ENCODE measurements around the gene ID1.

The ID1 gene

DNA sequence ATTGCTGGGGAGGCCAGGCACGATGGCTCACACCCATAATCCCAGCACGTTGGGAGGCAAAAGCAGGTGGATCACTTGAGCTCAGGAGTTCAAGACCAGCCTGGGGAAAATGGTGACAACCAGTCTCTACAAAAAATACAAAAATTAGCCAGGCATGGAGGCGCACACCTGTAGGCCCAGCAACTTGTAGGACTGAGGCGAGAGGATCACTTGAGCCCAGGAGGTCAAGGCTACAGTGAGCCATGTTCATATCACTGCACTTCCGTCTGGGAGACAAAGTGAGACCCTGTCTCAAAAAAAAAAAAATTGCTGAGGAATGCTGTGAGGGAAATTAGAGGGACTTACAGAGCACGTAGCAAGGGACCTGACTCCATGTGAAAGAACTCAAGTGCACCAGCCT is 40.8 kb upstream of the ID1 start:
- Histone ChIP-seq H3K27me3 (ENCODE audit: insufficient read depth, low read length, poor library complexity) (no peaks in the 10 kb centered on the region), H3K56ac (ENCODE audit: low read length) (no peak overlapping the region), H3K4me3 (ENCODE audit: low read length) (no peak overlapping the region), H3K4me1 (ENCODE audit: control insufficient read depth, low read depth, low read length) (peaks cover 5% of the 10 kb centered on the region), H3K4me2 (ENCODE audit: low read length) (no peak overlapping the region), H2BK5ac (ENCODE audit: low read length) (no peak overlapping the region), H4K8ac (ENCODE audit: low read depth, low read length) (no peak overlapping the region), H3K4ac (ENCODE audit: low read depth, low read length) (no peak overlapping the region), H3K27ac (ENCODE audit: low read depth, low read length) (no peak overlapping the region), H3K36me3 (ENCODE audit: control insufficient read depth, insufficient read depth, low read length) (peaks cover 12% of the 10 kb centered on the region), H3K23ac (ENCODE audit: low read length) (no peak overlapping the region), H3K79me2 (ENCODE audit: control insufficient read depth, insufficient read depth, low read length) (no peaks in the 10 kb centered on the region), H3K9ac (ENCODE audit: low read length) (no peak overlapping the region), H3K18ac (ENCODE audit: low read length) (no peak overlapping the region), H4K5ac (ENCODE audit: low read length) (no peak overlapping the region), H2BK15ac (replicated peaks; ENCODE audit: low read depth) (no peak overlapping the region), H3K79me1 (ENCODE audit: low read length) (no peaks in the 10 kb centered on the region), H2BK120ac (ENCODE audit: low read depth, low read length) (no peak overlapping the region), H2AK5ac (ENCODE audit: low read length) (no peak overlapping the region)
- no peak for DNase-seq
- WGBS (ENCODE audit: extremely low coverage, insufficient coverage, low lambda C conversion rate): no CpG with 5 or more reads among the region's 6 CpGs

DNA sequence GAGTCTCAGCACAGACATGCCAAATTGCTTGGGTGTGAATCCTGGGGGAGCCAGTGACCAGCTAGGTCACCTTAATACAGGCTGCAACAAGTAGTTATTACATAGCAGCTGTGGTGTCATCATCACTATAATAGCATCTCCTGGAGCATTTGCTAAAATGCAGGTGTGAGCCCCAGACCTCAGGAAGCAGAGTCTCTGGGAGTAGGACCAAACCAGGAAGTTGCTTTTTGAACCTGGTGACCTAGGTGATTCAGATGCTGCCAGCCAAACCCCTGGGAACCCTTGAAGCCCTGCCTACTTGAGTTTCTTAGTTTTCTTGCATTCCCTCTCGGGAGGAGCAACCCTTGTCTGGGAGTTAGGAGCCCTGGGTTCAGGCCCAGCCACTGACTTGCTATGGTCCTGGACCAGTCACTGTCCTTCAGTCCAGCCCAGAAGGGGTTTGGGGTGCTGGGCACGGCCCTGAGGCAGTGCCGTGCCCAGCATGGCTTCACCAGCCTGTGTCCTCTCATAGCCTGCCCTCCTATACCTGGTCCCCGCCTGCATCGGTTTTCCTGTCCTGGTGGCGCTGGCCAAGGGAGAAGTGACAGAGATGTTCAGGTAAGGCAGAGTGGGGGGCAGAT is 39.3 kb upstream of the ID1 start:
- no peak overlapping the region for H3K27ac ChIP-seq (ENCODE audit: low read depth, low read length)
- H2BK15ac ChIP-seq (replicated peaks; ENCODE audit: low read depth): no peak overlapping the region
- H2BK5ac ChIP-seq (ENCODE audit: low read length): no peak overlapping the region
- H3K4ac ChIP-seq (ENCODE audit: low read depth, low read length): no peak overlapping the region
- no peaks in the 10 kb centered on the region for H3K27me3 ChIP-seq (ENCODE audit: insufficient read depth, low read length, poor library complexity)
- no peak overlapping the region for H3K23ac ChIP-seq (ENCODE audit: low read length)
- peaks cover 4% of the 10 kb centered on the region for H3K4me1 ChIP-seq (ENCODE audit: control insufficient read depth, low read depth, low read length)
- H2AK5ac ChIP-seq (ENCODE audit: low read length): no peak overlapping the region
- no peaks in the 10 kb centered on the region for H3K79me2 ChIP-seq (ENCODE audit: control insufficient read depth, insufficient read depth, low read length)
- H3K36me3 ChIP-seq (ENCODE audit: control insufficient read depth, insufficient read depth, low read length): peaks cover 12% of the 10 kb centered on the region
- no peak overlapping the region for H2BK120ac ChIP-seq (ENCODE audit: low read depth, low read length)
- no peak overlapping the region for H3K18ac ChIP-seq (ENCODE audit: low read length)
- no CpG with 5 or more reads among the region's 6 CpGs for WGBS (ENCODE audit: extremely low coverage, insufficient coverage, low lambda C conversion rate)
- H3K9ac ChIP-seq (ENCODE audit: low read length): no peak overlapping the region
- no peak overlapping the region for H4K8ac ChIP-seq (ENCODE audit: low read depth, low read length)
- no peak overlapping the region for H3K56ac ChIP-seq (ENCODE audit: low read length)
- H3K4me3 ChIP-seq (ENCODE audit: low read length): no peak overlapping the region
- H3K4me2 ChIP-seq (ENCODE audit: low read length): no peak overlapping the region
- no peak for DNase-seq
- H4K5ac ChIP-seq (ENCODE audit: low read length): no peak overlapping the region
- no peaks in the 10 kb centered on the region for H3K79me1 ChIP-seq (ENCODE audit: low read length)

- Histone ChIP-seq H3K27me3 (ENCODE audit: insufficient read depth, low read length, poor library complexity) (no peaks in the 10 kb centered on the region), H3K27ac (ENCODE audit: low read depth, low read length) (no peak overlapping the region), H3K18ac (ENCODE audit: low read length) (no peak overlapping the region), H3K4me1 (ENCODE audit: control insufficient read depth, low read depth, low read length) (peaks cover 4% of the 10 kb centered on the region), H2BK15ac (replicated peaks; ENCODE audit: low read depth) (no peak overlapping the region), H3K23ac (ENCODE audit: low read length) (no peak overlapping the region), H4K5ac (ENCODE audit: low read length) (no peak overlapping the region), H2BK120ac (ENCODE audit: low read depth, low read length) (no peak overlapping the region), H3K79me2 (ENCODE audit: control insufficient read depth, insufficient read depth, low read length) (no peaks in the 10 kb centered on the region), H3K9ac (ENCODE audit: low read length) (no peak overlapping the region), H3K79me1 (ENCODE audit: low read length) (no peaks in the 10 kb centered on the region), H3K4me3 (ENCODE audit: low read length) (no peak overlapping the region), H4K8ac (ENCODE audit: low read depth, low read length) (no peak overlapping the region), H2AK5ac (ENCODE audit: low read length) (no peak overlapping the region), H3K4me2 (ENCODE audit: low read length) (no peak overlapping the region), H3K4ac (ENCODE audit: low read depth, low read length) (no peak overlapping the region), H3K36me3 (ENCODE audit: control insufficient read depth, insufficient read depth, low read length) (peaks cover 11% of the 10 kb centered on the region), H2BK5ac (ENCODE audit: low read length) (no peak overlapping the region), H3K56ac (ENCODE audit: low read length) (no peak overlapping the region)
- no peak for DNase-seq
- no CpG with 5 or more reads among the region's 1 CpG for WGBS (ENCODE audit: extremely low coverage, insufficient coverage, low lambda C conversion rate)
These were observed 38.8 kb upstream of the ID1 start for GRCh38 chr20:31566319-31566657.

DNA sequence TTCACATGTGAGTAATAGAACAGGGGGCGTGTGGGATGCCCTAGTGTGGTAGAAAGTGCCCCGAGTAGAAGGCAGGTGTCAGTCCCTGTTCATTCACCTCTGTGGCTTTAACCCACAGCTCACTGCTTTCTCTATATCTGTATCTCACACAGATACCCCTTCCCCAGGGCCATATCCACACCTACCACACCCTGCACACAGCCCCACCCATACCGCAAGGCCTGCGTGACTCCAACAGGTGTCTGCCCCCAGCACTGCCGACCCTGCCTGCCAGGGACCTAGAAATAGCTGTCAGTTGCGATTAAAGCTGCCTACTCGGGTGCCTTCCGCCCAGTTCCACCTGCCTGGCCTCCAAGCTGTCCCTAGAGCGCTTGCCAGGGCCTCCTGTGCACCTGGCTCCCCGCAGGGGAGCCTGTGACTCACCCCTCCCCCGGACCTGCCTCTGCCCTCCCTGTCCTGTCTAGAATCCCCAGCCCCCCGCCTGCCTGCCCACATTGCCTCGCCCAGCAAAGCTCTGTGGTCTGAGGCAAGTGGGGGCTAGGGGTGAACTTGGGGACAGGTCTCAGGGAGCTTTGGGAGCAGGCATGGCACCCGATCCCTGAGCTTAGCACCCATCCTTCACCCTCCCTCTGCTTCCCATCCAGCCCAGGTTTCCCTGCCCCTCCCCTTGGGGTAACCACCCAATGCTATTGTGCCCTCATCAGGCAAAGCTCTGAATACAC is 38.3 kb upstream of the ID1 start:
- H3K79me1 ChIP-seq (ENCODE audit: low read length): no peaks in the 10 kb centered on the region
- H2BK15ac ChIP-seq (replicated peaks; ENCODE audit: low read depth): no peak overlapping the region
- H3K4me3 ChIP-seq (ENCODE audit: low read length): no peak overlapping the region
- H3K9ac ChIP-seq (ENCODE audit: low read length): no peak overlapping the region
- no peak overlapping the region for H3K18ac ChIP-seq (ENCODE audit: low read length)
- no peak overlapping the region for H3K27ac ChIP-seq (ENCODE audit: low read depth, low read length)
- H2BK120ac ChIP-seq (ENCODE audit: low read depth, low read length): no peak overlapping the region
- peaks cover 4% of the 10 kb centered on the region for H3K4me1 ChIP-seq (ENCODE audit: control insufficient read depth, low read depth, low read length)
- H3K23ac ChIP-seq (ENCODE audit: low read length): no peak overlapping the region
- peak overlapping the region; percentile 6 for H3K56ac ChIP-seq (ENCODE audit: low read length)
- no peaks in the 10 kb centered on the region for H3K79me2 ChIP-seq (ENCODE audit: control insufficient read depth, insufficient read depth, low read length)
- no peak overlapping the region for H3K4me2 ChIP-seq (ENCODE audit: low read length)
- H4K8ac ChIP-seq (ENCODE audit: low read depth, low read length): no peak overlapping the region
- no peak overlapping the region for H2AK5ac ChIP-seq (ENCODE audit: low read length)
- no peak for DNase-seq
- H3K27me3 ChIP-seq (ENCODE audit: insufficient read depth, low read length, poor library complexity): no peaks in the 10 kb centered on the region
- H2BK5ac ChIP-seq (ENCODE audit: low read length): no peak overlapping the region
- peaks cover 8% of the 10 kb centered on the region for H3K36me3 ChIP-seq (ENCODE audit: control insufficient read depth, insufficient read depth, low read length)
- no peak overlapping the region for H3K4ac ChIP-seq (ENCODE audit: low read depth, low read length)
- H4K5ac ChIP-seq (ENCODE audit: low read length): no peak overlapping the region
- no CpG with 5 or more reads among the region's 14 CpGs for WGBS (ENCODE audit: extremely low coverage, insufficient coverage, low lambda C conversion rate)

- no peaks in the 10 kb centered on the region for H3K27me3 ChIP-seq (ENCODE audit: insufficient read depth, low read length, poor library complexity)
- H3K27ac ChIP-seq (ENCODE audit: low read depth, low read length): no peak overlapping the region
- no peak overlapping the region for H3K18ac ChIP-seq (ENCODE audit: low read length)
- no peak overlapping the region for H3K4ac ChIP-seq (ENCODE audit: low read depth, low read length)
- H3K79me1 ChIP-seq (ENCODE audit: low read length): no peaks in the 10 kb centered on the region
- H2BK15ac ChIP-seq (replicated peaks; ENCODE audit: low read depth): no peak overlapping the region
- H3K23ac ChIP-seq (ENCODE audit: low read length): no peak overlapping the region
- no peaks in the 10 kb centered on the region for H3K79me2 ChIP-seq (ENCODE audit: control insufficient read depth, insufficient read depth, low read length)
- no peak for DNase-seq
- peak overlapping the region; percentile 6 for H3K56ac ChIP-seq (ENCODE audit: low read length)
- no peak overlapping the region for H3K9ac ChIP-seq (ENCODE audit: low read length)
- H3K4me1 ChIP-seq (ENCODE audit: control insufficient read depth, low read depth, low read length): peaks cover 8% of the 10 kb centered on the region
- no peak overlapping the region for H3K4me3 ChIP-seq (ENCODE audit: low read length)
- no peak overlapping the region for H4K5ac ChIP-seq (ENCODE audit: low read length)
- no peak overlapping the region for H4K8ac ChIP-seq (ENCODE audit: low read depth, low read length)
- peaks cover 7% of the 10 kb centered on the region for H3K36me3 ChIP-seq (ENCODE audit: control insufficient read depth, insufficient read depth, low read length)
- H2BK5ac ChIP-seq (ENCODE audit: low read length): no peak overlapping the region
- H3K4me2 ChIP-seq (ENCODE audit: low read length): no peak overlapping the region
- no peak overlapping the region for H2AK5ac ChIP-seq (ENCODE audit: low read length)
- H2BK120ac ChIP-seq (ENCODE audit: low read depth, low read length): no peak overlapping the region
These were observed 37.7 kb upstream of the ID1 start for GRCh38 chr20:31567380-31567720.

All from mesendoderm (in vitro differentiated cells).